Ishikawa (cell line): ENCODE data around the gene SEMG1.
A peak's percentile ranks its signal among the peaks of the same experiment; 100 is the strongest.

Source experiments
- CEBPB ChIP-seq: IDR thresholded peaks from 2 replicates; pipeline ENCODE4 v1.6.1; 2012
- CREB1 ChIP-seq: IDR thresholded peaks from 2 replicates; pipeline ENCODE4 v1.6.1; 2012; ENCODE audit warnings: low read depth
- EGR1 ChIP-seq: IDR thresholded peaks from 2 replicates; pipeline ENCODE4 v1.6.1; 2012
- EP300 ChIP-seq: IDR thresholded peaks from 2 replicates; pipeline ENCODE4 v1.6.1; 2012; ENCODE audit warnings: borderline replicate concordance
- FOXM1 ChIP-seq: IDR thresholded peaks from 2 replicates; pipeline ENCODE4 v1.6.1; 2012; ENCODE audit warnings: low read depth, borderline replicate concordance
- NFIC ChIP-seq: IDR thresholded peaks from 2 replicates; pipeline ENCODE4 v1.6.1; 2012
- RAD21 ChIP-seq: IDR thresholded peaks from 2 replicates; pipeline ENCODE4 v1.6.1; 2012; ENCODE audit warnings: low read depth
- TAF1 ChIP-seq: IDR thresholded peaks from 2 replicates; pipeline ENCODE4 v1.6.1; 2012; ENCODE audit warnings: low read depth, mild to moderate bottlenecking
- TCF12 ChIP-seq: IDR thresholded peaks from 2 replicates; pipeline ENCODE4 v1.6.1; 2012; ENCODE audit warnings: low read depth
- TEAD4 ChIP-seq: IDR thresholded peaks from 2 replicates; pipeline ENCODE4 v1.6.1; 2012
- YY1 ChIP-seq: IDR thresholded peaks from 2 replicates; pipeline ENCODE4 v1.6.1; 2012; ENCODE audit warnings: low read depth
- ZBTB7A ChIP-seq: IDR thresholded peaks from 2 replicates; pipeline ENCODE4 v1.6.1; 2012; ENCODE audit warnings: low read depth
- TF ChIP-seq, protein P1 (sequence below): IDR thresholded peaks from 2 replicates; pipeline ENCODE4 v1.6.1; 2012; ENCODE audit warnings: low read depth, mild to moderate bottlenecking
- TF ChIP-seq, protein P2 (sequence below): IDR thresholded peaks from 2 replicates; pipeline ENCODE4 v1.6.1; 2012
- TF ChIP-seq, protein P3 (sequence below): IDR thresholded peaks from 2 replicates; pipeline ENCODE4 v1.6.1; 2012

SEMG1 gene

DNA sequence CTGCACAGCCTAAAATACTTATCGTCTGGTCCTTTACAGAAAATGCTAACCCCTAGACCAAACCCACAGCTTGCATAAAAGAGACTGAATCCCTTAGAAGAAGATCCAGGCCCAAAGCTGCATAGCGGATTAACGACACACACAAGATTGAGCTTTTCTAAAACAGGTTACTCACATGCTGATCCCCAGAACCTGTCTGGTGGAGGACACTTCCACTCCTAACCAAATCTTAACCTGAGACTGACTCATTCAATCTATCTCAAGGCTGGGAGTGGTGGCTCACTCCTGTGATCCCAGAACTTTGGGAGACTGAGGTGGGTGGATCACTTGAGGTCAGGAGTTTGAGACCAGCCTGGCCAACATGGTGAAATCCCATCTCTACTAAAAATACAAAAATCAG, 50.3 kb downstream of the SEMG1 start:
- no peak for TF ChIP-seq TCF12
- TF ChIP-seq TEAD4, result no peak
- TF ChIP-seq, protein P1, sequence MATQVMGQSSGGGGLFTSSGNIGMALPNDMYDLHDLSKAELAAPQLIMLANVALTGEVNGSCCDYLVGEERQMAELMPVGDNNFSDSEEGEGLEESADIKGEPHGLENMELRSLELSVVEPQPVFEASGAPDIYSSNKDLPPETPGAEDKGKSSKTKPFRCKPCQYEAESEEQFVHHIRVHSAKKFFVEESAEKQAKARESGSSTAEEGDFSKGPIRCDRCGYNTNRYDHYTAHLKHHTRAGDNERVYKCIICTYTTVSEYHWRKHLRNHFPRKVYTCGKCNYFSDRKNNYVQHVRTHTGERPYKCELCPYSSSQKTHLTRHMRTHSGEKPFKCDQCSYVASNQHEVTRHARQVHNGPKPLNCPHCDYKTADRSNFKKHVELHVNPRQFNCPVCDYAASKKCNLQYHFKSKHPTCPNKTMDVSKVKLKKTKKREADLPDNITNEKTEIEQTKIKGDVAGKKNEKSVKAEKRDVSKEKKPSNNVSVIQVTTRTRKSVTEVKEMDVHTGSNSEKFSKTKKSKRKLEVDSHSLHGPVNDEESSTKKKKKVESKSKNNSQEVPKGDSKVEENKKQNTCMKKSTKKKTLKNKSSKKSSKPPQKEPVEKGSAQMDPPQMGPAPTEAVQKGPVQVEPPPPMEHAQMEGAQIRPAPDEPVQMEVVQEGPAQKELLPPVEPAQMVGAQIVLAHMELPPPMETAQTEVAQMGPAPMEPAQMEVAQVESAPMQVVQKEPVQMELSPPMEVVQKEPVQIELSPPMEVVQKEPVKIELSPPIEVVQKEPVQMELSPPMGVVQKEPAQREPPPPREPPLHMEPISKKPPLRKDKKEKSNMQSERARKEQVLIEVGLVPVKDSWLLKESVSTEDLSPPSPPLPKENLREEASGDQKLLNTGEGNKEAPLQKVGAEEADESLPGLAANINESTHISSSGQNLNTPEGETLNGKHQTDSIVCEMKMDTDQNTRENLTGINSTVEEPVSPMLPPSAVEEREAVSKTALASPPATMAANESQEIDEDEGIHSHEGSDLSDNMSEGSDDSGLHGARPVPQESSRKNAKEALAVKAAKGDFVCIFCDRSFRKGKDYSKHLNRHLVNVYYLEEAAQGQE, result no peak

DNA sequence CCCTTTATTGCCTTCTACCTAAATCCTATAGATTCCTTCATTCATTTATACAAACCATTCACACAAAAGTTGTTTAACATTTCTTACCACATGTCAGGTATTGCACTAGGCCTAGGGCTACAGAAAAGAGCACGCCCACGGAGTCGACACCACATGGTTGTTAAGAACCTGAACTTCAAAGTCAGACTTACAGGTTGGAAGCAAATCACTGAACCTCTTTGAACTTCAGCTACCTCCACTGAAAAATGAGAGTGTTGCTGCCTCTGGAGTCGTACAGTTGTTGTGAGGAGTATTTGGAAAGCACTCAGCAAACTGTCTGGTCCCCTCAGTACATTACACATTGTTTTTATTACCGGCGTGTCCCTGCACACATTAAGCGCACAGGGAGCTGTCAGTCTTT, 50.9 kb downstream of the SEMG1 start:
- TF ChIP-seq, protein P1, result no peak
- TF ChIP-seq EGR1, result peak; percentile 7; the same call in 1 of the 2 replicates
- TF ChIP-seq ZBTB7A, result no peak
- no peak for TF ChIP-seq RAD21
- TF ChIP-seq NFIC, result no peak
- no peak for TF ChIP-seq TEAD4
- TF ChIP-seq, protein P2, sequence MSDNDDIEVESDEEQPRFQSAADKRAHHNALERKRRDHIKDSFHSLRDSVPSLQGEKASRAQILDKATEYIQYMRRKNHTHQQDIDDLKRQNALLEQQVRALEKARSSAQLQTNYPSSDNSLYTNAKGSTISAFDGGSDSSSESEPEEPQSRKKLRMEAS, result no peak

DNA sequence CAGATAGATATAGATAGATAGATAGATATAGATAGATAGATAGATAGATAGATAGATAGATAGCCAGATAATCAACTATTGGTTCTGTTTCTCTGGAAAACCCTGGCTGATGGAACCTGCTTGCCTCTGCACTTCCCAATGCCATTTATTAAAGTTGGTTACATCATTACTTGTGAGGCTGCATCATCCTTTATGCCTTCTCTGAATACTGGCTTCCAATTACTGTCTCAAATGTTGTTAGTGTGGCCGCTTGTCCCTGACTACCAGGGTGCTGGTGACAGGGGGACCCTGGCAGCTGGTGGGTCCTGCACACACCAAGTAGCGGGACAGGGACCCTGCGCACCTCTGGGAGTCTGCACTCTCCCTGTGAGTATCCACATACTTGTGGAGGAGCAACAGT, 51.4 kb downstream of the SEMG1 start:
- TF ChIP-seq NFIC (no peak), ZBTB7A (no peak), EGR1 (no peak), TEAD4 (no peak), TAF1 (no peak), CREB1 (no peak), EP300 (no peak), TCF12 (no peak), FOXM1 (no peak), CEBPB (no peak), RAD21 (no peak), YY1 (no peak)
- TF ChIP-seq, protein P1, result no peak
- TF ChIP-seq, protein P3, sequence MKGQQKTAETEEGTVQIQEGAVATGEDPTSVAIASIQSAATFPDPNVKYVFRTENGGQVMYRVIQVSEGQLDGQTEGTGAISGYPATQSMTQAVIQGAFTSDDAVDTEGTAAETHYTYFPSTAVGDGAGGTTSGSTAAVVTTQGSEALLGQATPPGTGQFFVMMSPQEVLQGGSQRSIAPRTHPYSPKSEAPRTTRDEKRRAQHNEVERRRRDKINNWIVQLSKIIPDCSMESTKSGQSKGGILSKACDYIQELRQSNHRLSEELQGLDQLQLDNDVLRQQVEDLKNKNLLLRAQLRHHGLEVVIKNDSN, result no peak
- TF ChIP-seq, protein P2, result no peak

DNA sequence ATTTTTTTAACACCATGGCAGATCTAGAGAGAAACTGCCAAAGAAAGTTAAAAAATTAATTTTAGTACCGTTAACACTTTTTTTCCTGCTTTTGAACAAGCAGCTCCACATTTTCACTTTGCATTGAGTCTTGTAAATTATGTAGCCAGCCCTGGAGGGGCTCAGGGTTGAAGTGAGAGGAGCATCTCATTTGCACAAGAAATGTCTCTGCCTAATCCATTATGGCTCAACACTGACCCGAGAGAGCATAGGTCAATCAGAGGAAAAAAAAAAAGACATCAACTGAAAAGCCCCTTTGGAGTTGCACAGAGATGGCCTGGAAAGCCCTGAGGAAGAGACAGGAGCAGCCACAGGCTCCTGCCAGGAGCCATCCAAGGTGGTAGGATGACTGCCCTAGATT, 51.8 kb downstream of the SEMG1 start:
- no peak for TF ChIP-seq CEBPB
